ENCODE results near the gene PCSK5.

Gene PCSK5

GRCh38 chr9:76115982-76116646 lies 225.6 kb downstream of the PCSK5 start:
- Histone ChIP-seq H3K9ac (ENCODE audit: insufficient read length, low read depth) (no peak overlapping the region), H3K9me3 (ENCODE audit: insufficient read depth, low read length) (no peaks in the 10 kb centered on the region), H3K4me3 (ENCODE audit: insufficient read length, low read depth) (no peak overlapping the region), H3K4me1 (ENCODE audit: insufficient read depth, insufficient read length) (no peaks in the 10 kb centered on the region), H3K27me3 (ENCODE audit: insufficient read depth, insufficient read length) (no peaks in the 10 kb centered on the region), H3K36me3 (ENCODE audit: insufficient read depth, insufficient read length, low read length) (no peaks in the 10 kb centered on the region)
- no peak for DNase-seq (ENCODE audit: low read depth, low spot score)
- TF ChIP-seq ZNF274 (IDR thresholded peaks at IDR 0.05; ENCODE audit: low read depth, low read length) (no peak), YY1 (IDR thresholded peaks at IDR 0.05; ENCODE audit: insufficient read depth, insufficient read length) (no peak), SUZ12 (IDR thresholded peaks at IDR 0.05; ENCODE audit: extremely low read depth, insufficient read depth, insufficient read length) (no peak)

- Histone ChIP-seq H3K9ac (ENCODE audit: insufficient read length, low read depth) (no peak overlapping the region), H3K27me3 (ENCODE audit: insufficient read depth, insufficient read length) (no peaks in the 10 kb centered on the region), H3K4me3 (ENCODE audit: insufficient read length, low read depth) (no peak overlapping the region), H3K4me1 (ENCODE audit: insufficient read depth, insufficient read length) (no peaks in the 10 kb centered on the region), H3K9me3 (ENCODE audit: insufficient read depth, low read length) (no peaks in the 10 kb centered on the region), H3K36me3 (ENCODE audit: insufficient read depth, insufficient read length, low read length) (no peaks in the 10 kb centered on the region)
- no peak for DNase-seq (ENCODE audit: low read depth, low spot score)
- TF ChIP-seq YY1 (IDR thresholded peaks at IDR 0.05; ENCODE audit: insufficient read depth, insufficient read length), result no peak
- TF ChIP-seq ZNF274 (IDR thresholded peaks at IDR 0.05; ENCODE audit: low read depth, low read length), result no peak
- no peak for TF ChIP-seq SUZ12 (IDR thresholded peaks at IDR 0.05; ENCODE audit: extremely low read depth, insufficient read depth, insufficient read length)
These were observed 226.4 kb downstream of the PCSK5 start for GRCh38 chr9:76116913-76117312.

GRCh38 chr9:76127637-76128036 lies 237.2 kb downstream of the PCSK5 start:
- Histone ChIP-seq H3K4me1 (ENCODE audit: insufficient read depth, insufficient read length) (no peaks in the 10 kb centered on the region), H3K9ac (ENCODE audit: insufficient read length, low read depth) (no peak overlapping the region), H3K9me3 (ENCODE audit: insufficient read depth, low read length) (no peaks in the 10 kb centered on the region), H3K36me3 (ENCODE audit: insufficient read depth, insufficient read length, low read length) (no peaks in the 10 kb centered on the region), H3K27me3 (ENCODE audit: insufficient read depth, insufficient read length) (no peaks in the 10 kb centered on the region), H3K4me3 (ENCODE audit: insufficient read length, low read depth) (no peak overlapping the region)
- TF ChIP-seq ZNF274 (IDR thresholded peaks at IDR 0.05; ENCODE audit: low read depth, low read length) (no peak), YY1 (IDR thresholded peaks at IDR 0.05; ENCODE audit: insufficient read depth, insufficient read length) (no peak), SUZ12 (IDR thresholded peaks at IDR 0.05; ENCODE audit: extremely low read depth, insufficient read depth, insufficient read length) (no peak)
- DNase-seq (ENCODE audit: low read depth, low spot score), result no peak

GRCh38 chr9:76135902-76136301 lies 245.4 kb downstream of the PCSK5 start:
- Histone ChIP-seq H3K9ac (ENCODE audit: insufficient read length, low read depth) (no peak overlapping the region), H3K27me3 (ENCODE audit: insufficient read depth, insufficient read length) (no peaks in the 10 kb centered on the region), H3K9me3 (ENCODE audit: insufficient read depth, low read length) (no peaks in the 10 kb centered on the region), H3K36me3 (ENCODE audit: insufficient read depth, insufficient read length, low read length) (no peaks in the 10 kb centered on the region), H3K4me1 (ENCODE audit: insufficient read depth, insufficient read length) (no peaks in the 10 kb centered on the region), H3K4me3 (ENCODE audit: insufficient read length, low read depth) (no peak overlapping the region)
- TF ChIP-seq ZNF274 (IDR thresholded peaks at IDR 0.05; ENCODE audit: low read depth, low read length), result no peak
- no peak for TF ChIP-seq SUZ12 (IDR thresholded peaks at IDR 0.05; ENCODE audit: extremely low read depth, insufficient read depth, insufficient read length)
- TF ChIP-seq YY1 (IDR thresholded peaks at IDR 0.05; ENCODE audit: insufficient read depth, insufficient read length), result no peak
- no peak for DNase-seq (ENCODE audit: low read depth, low spot score)

GRCh38 chr9:76136986-76137385 lies 246.5 kb downstream of the PCSK5 start:
- Histone ChIP-seq H3K9ac (ENCODE audit: insufficient read length, low read depth) (no peak overlapping the region), H3K27me3 (ENCODE audit: insufficient read depth, insufficient read length) (no peaks in the 10 kb centered on the region), H3K4me3 (ENCODE audit: insufficient read length, low read depth) (no peak overlapping the region), H3K9me3 (ENCODE audit: insufficient read depth, low read length) (no peaks in the 10 kb centered on the region), H3K36me3 (ENCODE audit: insufficient read depth, insufficient read length, low read length) (no peaks in the 10 kb centered on the region), H3K4me1 (ENCODE audit: insufficient read depth, insufficient read length) (no peaks in the 10 kb centered on the region)
- TF ChIP-seq SUZ12 (IDR thresholded peaks at IDR 0.05; ENCODE audit: extremely low read depth, insufficient read depth, insufficient read length) (no peak), ZNF274 (IDR thresholded peaks at IDR 0.05; ENCODE audit: low read depth, low read length) (no peak), YY1 (IDR thresholded peaks at IDR 0.05; ENCODE audit: insufficient read depth, insufficient read length) (no peak)
- peak; percentile 40 for DNase-seq (ENCODE audit: low read depth, low spot score)

GRCh38 chr9:76137931-76138330 lies 247.5 kb downstream of the PCSK5 start:
- H3K9ac ChIP-seq (ENCODE audit: insufficient read length, low read depth), result no peak overlapping the region
- H3K36me3 ChIP-seq (ENCODE audit: insufficient read depth, insufficient read length, low read length), result no peaks in the 10 kb centered on the region
- no peak for DNase-seq (ENCODE audit: low read depth, low spot score)
- TF ChIP-seq SUZ12 (IDR thresholded peaks at IDR 0.05; ENCODE audit: extremely low read depth, insufficient read depth, insufficient read length), result no peak
- no peak for TF ChIP-seq YY1 (IDR thresholded peaks at IDR 0.05; ENCODE audit: insufficient read depth, insufficient read length)
- no peak for TF ChIP-seq ZNF274 (IDR thresholded peaks at IDR 0.05; ENCODE audit: low read depth, low read length)
- no peaks in the 10 kb centered on the region for H3K4me1 ChIP-seq (ENCODE audit: insufficient read depth, insufficient read length)
- H3K27me3 ChIP-seq (ENCODE audit: insufficient read depth, insufficient read length), result no peaks in the 10 kb centered on the region
- H3K4me3 ChIP-seq (ENCODE audit: insufficient read length, low read depth), result no peak overlapping the region
- no peaks in the 10 kb centered on the region for H3K9me3 ChIP-seq (ENCODE audit: insufficient read depth, low read length)

- H3K27me3 ChIP-seq (ENCODE audit: insufficient read depth, insufficient read length), result no peaks in the 10 kb centered on the region
- H3K9me3 ChIP-seq (ENCODE audit: insufficient read depth, low read length), result no peaks in the 10 kb centered on the region
- H3K4me3 ChIP-seq (ENCODE audit: insufficient read length, low read depth), result no peak overlapping the region
- H3K4me1 ChIP-seq (ENCODE audit: insufficient read depth, insufficient read length), result no peaks in the 10 kb centered on the region
- no peak for DNase-seq (ENCODE audit: low read depth, low spot score)
- no peak overlapping the region for H3K9ac ChIP-seq (ENCODE audit: insufficient read length, low read depth)
- TF ChIP-seq SUZ12 (IDR thresholded peaks at IDR 0.05; ENCODE audit: extremely low read depth, insufficient read depth, insufficient read length), result no peak
- TF ChIP-seq YY1 (IDR thresholded peaks at IDR 0.05; ENCODE audit: insufficient read depth, insufficient read length), result no peak
- TF ChIP-seq ZNF274 (IDR thresholded peaks at IDR 0.05; ENCODE audit: low read depth, low read length), result no peak
- H3K36me3 ChIP-seq (ENCODE audit: insufficient read depth, insufficient read length, low read length), result no peaks in the 10 kb centered on the region
These were observed 247.9 kb downstream of the PCSK5 start for GRCh38 chr9:76138360-76138759.
